Left ventricle myocardium inferior (tissue), 1 donor: ENCODE measurements around the gene GINS2. TPM values are rescaled to one million over a fixed set of nuclear protein-coding genes. Genes with fewer than 3 reads are reported as not detected.

Source experiments
- DNase-seq: peaks from one replicate; pipeline ENCODE4 v3.0.0-alpha.2; 2020
- H3K27ac ChIP-seq: fragments of 200-600 bp; replicated peaks from 2 replicates; pipeline ENCODE4 v1.8.0; 2021
- H3K27me3 ChIP-seq: fragments of 200-600 bp; 2 replicates; pipeline ENCODE4 v1.8.0; 2021; ENCODE audit warnings: low read depth
- H3K36me3 ChIP-seq: fragments of 200-600 bp; 2 replicates; pipeline ENCODE4 v1.8.0; 2021
- H3K4me1 ChIP-seq: fragments of 200-600 bp; 2 replicates; pipeline ENCODE4 v1.8.0; 2021
- H3K4me3 ChIP-seq: fragments of 200-600 bp; 2 replicates; pipeline ENCODE4 v1.8.0; 2021; ENCODE audit warnings: mild to moderate bottlenecking, moderate library complexity
- H3K9me3 ChIP-seq: fragments of 200-600 bp; replicated peaks from 2 replicates; pipeline ENCODE4 v1.8.0; 2021
- CTCF ChIP-seq: fragments of 200-600 bp; IDR thresholded peaks from 2 replicates; pipeline ENCODE4 v1.8.0; 2021; ENCODE audit warnings: antibody characterized with exemption, mild to moderate bottlenecking, borderline replicate concordance
- intact Hi-C: fragments of 100-400 bp; cut with micrococcal nuclease; formaldehyde crosslinking; loops from one replicate; pipeline ENCODE4 v1.11.0; 2022
- total RNA-seq: library from RNA; stranded (reverse); fragmentation: NEBNext Ultra II Directional; extraction: Animal tissue kit (Norgen Biotek cat#: 25700); gene quantifications from one replicate; pipeline ENCODE4 v1.2.1, GENCODE V29; 2021
- donor health status: DM: no; HTN: yes; CAD: no; lungs with severe emphysema.

The GINS2 gene
- total RNA-seq, 1 donor from 2014 or later = 0.44 TPM

GRCh38 chr16:85719605-85720301 is 31.0 kb upstream of the GINS2 start:
- DNase-seq = no peak
- TF ChIP-seq CTCF = no peak
- Histone ChIP-seq H3K9me3 (no peaks in the 10 kb centered on the region), H3K4me3 (no peak overlapping the region), H3K27ac (no peak overlapping the region), H3K36me3 (no peaks in the 10 kb centered on the region), H3K4me1 (peaks cover 35% of the 10 kb centered on the region), H3K27me3 (no peaks in the 10 kb centered on the region)
- intact Hi-C loops = no loop called here

GRCh38 chr16:85718682-85719081 is 29.9 kb upstream of the GINS2 start:
- TF ChIP-seq CTCF = peak; percentile 64
- no peaks in the 10 kb centered on the region for H3K36me3 ChIP-seq
- H3K4me1 ChIP-seq = peaks cover 35% of the 10 kb centered on the region
- no peak overlapping the region for H3K4me3 ChIP-seq
- DNase-seq = no peak
- intact Hi-C loops = no loop called here
- no peaks in the 10 kb centered on the region for H3K9me3 ChIP-seq
- no peaks in the 10 kb centered on the region for H3K27me3 ChIP-seq
- H3K27ac ChIP-seq = no peak overlapping the region

- Histone ChIP-seq H3K4me1 (peaks cover 35% of the 10 kb centered on the region), H3K27ac (no peak overlapping the region), H3K9me3 (no peaks in the 10 kb centered on the region), H3K36me3 (no peaks in the 10 kb centered on the region), H3K4me3 (no peak overlapping the region), H3K27me3 (no peaks in the 10 kb centered on the region)
- intact Hi-C loops = no loop called here
- no peak for DNase-seq
- TF ChIP-seq CTCF = peak; percentile 22
Measured at GRCh38 chr16:85718153-85718477, 29.4 kb upstream of the GINS2 start.

GRCh38 chr16:85717393-85718152 is 28.8 kb upstream of the GINS2 start:
- H3K27me3 ChIP-seq = no peaks in the 10 kb centered on the region
- no peak overlapping the region for H3K4me3 ChIP-seq
- no peaks in the 10 kb centered on the region for H3K9me3 ChIP-seq
- no peaks in the 10 kb centered on the region for H3K36me3 ChIP-seq
- intact Hi-C loops = no loop called here
- no peak overlapping the region for H3K27ac ChIP-seq
- TF ChIP-seq CTCF = peak; percentile 82
- peak; percentile 63 for DNase-seq
- H3K4me1 ChIP-seq = peaks cover 35% of the 10 kb centered on the region

GRCh38 chr16:85716680-85717038 is 27.9 kb upstream of the GINS2 start:
- H3K27ac ChIP-seq = no peak overlapping the region
- no peaks in the 10 kb centered on the region for H3K36me3 ChIP-seq
- peaks cover 35% of the 10 kb centered on the region for H3K4me1 ChIP-seq
- DNase-seq = no peak
- no peaks in the 10 kb centered on the region for H3K27me3 ChIP-seq
- no peak overlapping the region for H3K4me3 ChIP-seq
- intact Hi-C loops = no loop called here
- H3K9me3 ChIP-seq = peaks cover 9% of the 10 kb centered on the region
- TF ChIP-seq CTCF = no peak
